HG03095 (cell line): ENCODE measurements around the gene SSMEM1.
A peak's percentile ranks its signal among the peaks of the same experiment; 100 is the strongest.
"Not testable (repeated sequence)": the region's sequence is repeated elsewhere in the genome, so short reads cannot be mapped to it uniquely, and the experiment has no call there.

Experiments
- ATAC-seq: cut with Tn5 transposase; IDR thresholded peaks from one replicate; pipeline ENCODE4 v1.9.1; 2021; ENCODE audit warnings: moderate library complexity; ENCODE audit not compliant: unreplicated experiment

Gene SSMEM1

DNA sequence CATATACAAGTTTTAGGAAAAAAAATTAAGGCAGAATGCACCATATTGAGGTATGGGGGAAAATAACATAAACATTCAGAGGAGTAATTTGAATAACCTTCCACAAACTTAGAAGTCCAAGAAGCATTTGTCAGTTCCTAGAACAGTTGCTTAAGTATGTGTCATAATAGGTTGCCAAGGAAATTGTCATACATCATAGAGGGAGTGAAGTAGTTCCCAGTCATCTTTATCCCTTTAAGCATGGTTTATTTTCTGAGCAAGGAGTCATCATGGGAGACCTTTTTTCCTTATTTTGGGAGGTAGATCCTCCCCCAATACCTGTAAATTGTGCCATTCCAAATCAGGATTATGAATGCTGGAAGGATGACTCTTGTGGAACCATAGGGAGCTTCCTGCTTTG, at the start of gene SSMEM1:
Gene SSMEM1, plus strand, starts transcription at position 219 of the 400 bp plus-strand sequence. Its CDS starts 51 bp downstream, at position 270.
- no peak for ATAC-seq

DNA sequence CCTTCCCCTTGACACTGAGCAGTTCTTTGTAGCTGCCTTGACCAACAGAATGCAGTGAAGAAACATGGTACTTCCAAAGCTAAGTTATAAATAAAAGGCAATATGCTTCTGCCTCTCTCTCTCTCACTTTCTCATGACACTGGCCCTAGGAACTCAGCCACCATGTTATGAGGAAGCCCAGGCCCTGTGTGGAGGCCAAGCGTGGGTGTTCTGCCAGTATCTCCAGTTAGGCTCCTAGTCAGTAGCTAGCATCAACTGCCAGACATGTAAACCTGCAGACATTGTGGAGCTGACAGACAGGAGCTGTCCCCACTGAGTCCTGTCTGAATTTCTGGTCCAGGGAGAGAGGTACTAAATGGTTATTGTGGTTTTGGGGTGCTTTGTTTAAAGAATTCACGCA, 47.6 kb upstream of the SSMEM1 start:
- no peak for ATAC-seq

- no peak for ATAC-seq
These were observed 47.2 kb upstream of the SSMEM1 start for GRCh38 chr7:130160455-130160854.

DNA sequence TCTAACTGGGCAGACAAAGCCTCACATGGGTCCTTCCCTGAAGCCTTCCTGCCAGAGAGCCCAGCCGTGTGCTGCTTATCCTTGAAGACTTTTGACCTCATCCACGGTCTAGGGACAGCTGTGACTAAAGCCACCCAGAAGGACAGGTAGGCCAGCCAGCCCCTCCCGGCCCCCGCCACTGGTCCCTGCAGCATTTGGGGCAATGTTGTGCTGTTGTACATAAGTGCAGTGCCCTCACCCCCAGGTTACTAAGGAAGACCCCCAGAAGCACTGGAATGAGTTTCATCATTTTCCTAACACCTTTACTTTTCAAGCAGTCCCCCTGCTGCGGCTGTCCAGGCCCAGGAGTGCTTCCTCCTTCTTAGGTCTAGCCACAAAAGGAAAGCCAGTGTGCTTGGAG, 45.5 kb upstream of the SSMEM1 start:
- ATAC-seq = no peak

GRCh38 chr7:130174237-130174959, 33.3 kb upstream of the SSMEM1 start:
- ATAC-seq = no peak

GRCh38 chr7:130178251-130178650, 29.4 kb upstream of the SSMEM1 start:
- ATAC-seq = no peak

DNA sequence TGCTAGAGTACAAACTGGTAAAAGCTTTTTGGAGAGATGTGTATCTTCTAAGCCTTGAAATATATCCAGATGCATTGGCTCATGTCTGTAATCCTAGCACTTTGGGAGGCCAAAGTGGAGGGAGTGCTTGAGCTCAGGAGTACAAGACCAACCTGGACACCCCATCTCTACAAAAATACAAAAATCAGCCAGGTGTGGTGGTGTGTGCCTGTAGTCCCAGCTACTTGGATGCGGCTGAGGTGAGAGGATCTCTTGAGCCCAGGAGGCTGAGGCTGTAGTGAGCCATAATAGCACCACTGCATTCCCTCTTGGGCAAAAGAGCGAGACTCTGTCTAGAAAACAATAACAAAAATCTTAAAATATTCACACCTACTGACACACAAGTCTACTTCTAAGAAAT, 28.0 kb upstream of the SSMEM1 start:
- no peak for ATAC-seq

DNA sequence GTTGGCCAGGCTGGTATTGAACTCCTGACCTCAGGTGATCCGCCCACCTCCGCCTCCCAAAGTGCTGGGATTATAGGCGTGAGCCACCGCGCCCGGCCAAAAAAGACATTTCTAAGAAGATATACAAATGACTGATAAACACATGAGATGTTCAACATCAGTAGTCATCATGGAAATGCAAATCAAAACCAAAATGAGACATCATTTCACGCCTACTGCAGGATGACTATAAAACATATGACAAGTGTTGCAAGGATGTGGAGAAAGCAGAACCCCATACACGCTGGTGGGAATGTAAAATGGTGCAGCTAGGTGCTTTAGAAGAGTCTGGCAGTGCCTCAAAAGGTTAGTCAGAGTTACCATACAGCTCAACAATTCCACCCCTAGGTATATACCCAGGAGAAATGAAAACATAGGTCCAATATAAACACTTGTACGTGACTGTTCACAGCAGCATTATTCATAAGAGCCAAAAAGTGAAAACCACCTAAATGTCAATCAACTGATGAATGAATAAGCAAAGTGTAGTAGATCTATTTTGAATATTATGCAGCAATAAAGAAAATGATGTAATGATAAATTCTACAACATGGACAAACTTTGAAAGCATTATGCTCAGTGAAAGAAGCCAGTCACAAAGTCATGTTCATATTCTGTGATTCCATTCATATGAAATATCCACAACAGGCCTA, 26.9 kb upstream of the SSMEM1 start:
- no peak for ATAC-seq

DNA sequence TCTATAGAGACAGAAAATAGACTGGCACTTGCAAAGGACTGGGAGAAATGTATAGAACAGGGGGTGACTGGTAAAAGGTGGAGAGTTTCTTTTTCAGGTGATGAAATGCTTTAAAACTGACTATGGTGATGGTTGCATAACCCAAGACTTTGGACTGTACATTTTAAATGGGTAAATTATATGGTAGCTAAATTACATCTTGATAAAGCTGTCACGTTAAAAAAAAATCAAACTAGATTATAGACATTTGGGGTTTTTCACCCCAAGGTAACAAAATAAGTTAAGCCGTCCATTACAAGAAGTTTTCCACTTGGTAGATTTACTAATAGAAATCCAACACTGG, 26.4 kb upstream of the SSMEM1 start:
- no peak for ATAC-seq

DNA sequence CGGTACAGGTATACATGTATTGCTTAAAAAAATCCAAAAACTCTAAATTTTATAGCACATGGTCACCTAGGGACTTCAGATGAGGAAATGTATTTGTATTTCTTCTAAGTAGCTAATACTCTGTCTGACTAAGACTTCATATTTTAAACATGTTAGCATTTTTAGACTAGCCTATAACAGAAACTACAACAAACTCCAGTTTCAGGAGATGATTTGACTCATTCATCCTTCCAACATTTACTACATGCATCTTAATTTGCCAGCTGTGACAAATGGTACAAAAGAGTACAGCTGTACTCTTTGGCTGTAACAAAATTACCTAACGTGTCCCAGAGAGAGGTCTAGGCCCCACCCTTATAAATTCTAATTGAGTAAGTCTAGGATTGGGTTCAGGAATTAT, 24.7 kb upstream of the SSMEM1 start:
- peak; percentile 86 for ATAC-seq

DNA sequence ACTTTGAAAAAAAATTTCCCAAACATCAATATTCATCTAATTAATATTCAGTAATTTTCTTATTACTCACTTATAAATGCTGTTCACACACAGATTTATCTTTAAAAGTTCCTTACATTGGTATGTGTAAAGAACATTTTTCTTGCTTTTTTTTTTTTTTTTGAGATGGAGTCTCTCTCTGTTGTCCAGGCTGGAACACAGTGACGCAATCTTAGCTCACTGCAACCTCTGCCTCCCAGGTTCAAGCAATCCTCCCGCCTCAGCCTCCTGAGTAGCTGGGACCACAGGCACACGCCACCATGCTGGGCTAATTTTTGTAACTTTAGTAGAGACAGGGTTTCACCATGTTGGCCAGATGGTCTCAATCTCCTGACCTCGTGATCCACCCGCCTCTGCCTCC, 23.3 kb upstream of the SSMEM1 start:
- ATAC-seq = not testable (repeated sequence)

DNA sequence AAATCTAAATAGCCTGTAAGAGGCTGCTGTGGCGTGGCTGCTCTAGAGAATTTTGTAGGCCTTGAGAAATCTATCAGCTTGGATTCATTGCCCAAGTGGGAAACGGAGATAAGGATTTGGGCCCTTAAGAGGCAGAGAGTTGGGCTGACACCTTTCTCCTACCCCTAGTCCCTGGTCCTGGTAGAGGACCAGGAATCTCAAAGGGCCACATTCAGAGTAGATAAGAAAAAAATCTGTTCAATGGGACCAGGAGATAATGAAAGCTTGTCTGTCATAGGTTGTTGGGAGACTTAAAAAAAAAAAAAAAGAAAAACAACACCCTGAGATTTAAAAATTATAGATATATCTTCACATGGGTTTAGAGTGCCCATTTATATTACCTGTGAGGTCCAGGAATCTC, 20.3 kb upstream of the SSMEM1 start:
- no peak for ATAC-seq

- no peak for ATAC-seq
These were observed 18.3 kb upstream of the SSMEM1 start for GRCh38 chr7:130189343-130189742.

DNA sequence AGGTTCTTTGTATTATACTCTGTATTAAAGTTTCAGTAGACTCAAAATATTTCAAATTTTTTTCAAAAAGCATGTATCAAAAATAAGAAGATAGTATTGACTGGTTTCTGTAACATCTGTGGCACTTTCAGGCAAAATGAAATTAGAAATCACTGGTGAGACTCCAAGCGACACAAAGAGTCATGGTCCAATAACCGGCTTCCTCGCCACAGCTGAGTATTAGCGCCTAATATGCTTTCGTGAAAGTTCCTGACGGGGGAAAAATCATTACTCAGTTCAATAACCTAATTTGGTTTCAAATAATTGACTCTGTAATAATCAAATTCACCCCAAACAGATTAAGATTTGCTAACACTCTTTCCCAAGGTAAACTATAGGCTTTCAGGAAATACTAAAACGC, 15.9 kb upstream of the SSMEM1 start:
- ATAC-seq = no peak

- no peak for ATAC-seq
These were observed 12.3 kb upstream of the SSMEM1 start for GRCh38 chr7:130195396-130195795.

- ATAC-seq = no peak
These were observed 11.2 kb upstream of the SSMEM1 start for GRCh38 chr7:130196476-130196875.

- no peak for ATAC-seq
These were observed 10.6 kb upstream of the SSMEM1 start for GRCh38 chr7:130197094-130197493.

- ATAC-seq = no peak
These were observed 5.9 kb upstream of the SSMEM1 start for GRCh38 chr7:130201796-130202195.

GRCh38 chr7:130205084-130205947, 2.3 kb upstream of the SSMEM1 start, which contains the start of gene TMEM209:
Gene TMEM209 (minus strand): TSS chr7:130205406. CDS start chr7:130205375, 31 bp downstream.
- ATAC-seq = peak; percentile 93

DNA sequence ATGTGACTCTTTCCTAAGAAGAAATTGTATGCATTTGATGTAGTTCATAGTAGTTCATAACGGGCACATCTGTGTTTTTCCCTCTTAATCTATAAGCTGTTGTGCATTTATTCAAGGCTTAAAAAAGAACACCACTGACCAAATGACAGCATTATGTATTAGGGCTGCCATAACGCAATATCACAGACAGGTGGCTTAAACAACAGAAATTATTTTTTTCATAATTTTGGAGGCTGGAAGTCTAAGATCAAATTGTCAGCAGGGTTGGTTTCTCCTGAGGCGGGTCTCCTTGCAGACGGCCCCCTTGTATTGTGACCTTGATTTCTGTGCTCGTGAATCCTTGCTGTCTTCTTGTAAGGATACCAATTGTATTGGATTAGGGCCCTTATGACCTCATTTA, 627 bp upstream of the SSMEM1 start:
- no peak for ATAC-seq

DNA sequence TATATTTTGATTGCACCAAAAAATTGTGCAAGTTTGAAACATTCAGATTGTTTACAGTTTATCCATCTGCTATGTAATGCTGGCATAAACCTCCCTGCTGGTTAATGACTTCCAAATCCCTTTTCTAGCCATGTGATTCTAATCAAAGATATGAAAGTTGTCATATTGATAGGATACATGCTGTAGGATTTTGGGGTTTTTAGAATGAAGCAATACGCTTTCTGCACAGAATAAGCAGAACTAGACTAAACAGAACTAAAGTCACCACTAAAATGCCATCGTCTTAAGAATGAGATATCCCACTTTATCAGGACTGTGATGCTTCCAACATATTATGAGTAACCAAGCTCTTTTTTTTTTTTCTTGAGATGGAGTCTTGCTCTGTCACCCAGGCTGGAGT, 856 bp downstream of the SSMEM1 start:
- no peak for ATAC-seq
